Lower leg skin (tissue), 4 donors: ENCODE data around the gene RAB11A. TPM values are rescaled to one million over a fixed set of nuclear protein-coding genes. Genes with fewer than 3 reads are reported as not detected.

ENCODE experiments used
- DNase-seq, 2 donors: peaks; one replicate each; pipeline ENCODE4 v3.0.0-alpha.2; 2019; ENCODE audit warnings: low spot score in 2 of 2
- H3K4me3 ChIP-seq: fragments of 200-600 bp; sonication (generic); 2 replicates; pipeline ENCODE4 v1.5.1; 2017; ENCODE audit warnings: mild to moderate bottlenecking, low read depth; ENCODE audit not compliant: poor library complexity, severe bottlenecking
- CTCF ChIP-seq, 3 donors: fragments of 450-650 bp; IDR thresholded peaks; one replicate each; pipeline ENCODE4 v1.5.1; 2016; ENCODE audit warnings: antibody characterized with exemption in 3 of 3, mild to moderate bottlenecking in 3 of 3, moderate library complexity in 2 of 3
- POLR2A ChIP-seq, 2 donors: fragments of 450-650 bp; IDR thresholded peaks; one replicate each; pipeline ENCODE4 v1.6.1; 2016 to 2017; ENCODE audit warnings: antibody characterized with exemption in 2 of 2, mild to moderate bottlenecking in 1 of 2, moderate library complexity in 1 of 2
- whole genome bisulfite sequencing, 2 donors: methylation state at CpG; one replicate each; pipeline ENCODE4 v1.1.5; 2018; 5-methylcytosine and 5-hydroxymethylcytosine counted together
- intact Hi-C: fragments of 100-400 bp; cut with DNase I; formaldehyde crosslinking; loops from one replicate; pipeline ENCODE4 v1.15.0; 2023; ENCODE audit warnings: low total_unique reads
- total RNA-seq, 4 donors: library from RNA; depleted of rRNA; stranded (reverse); fragments of >200 nt; gene quantifications; one replicate each; pipeline ENCODE4 v1.1.0, GENCODE V29; 2016

The RAB11A gene
- total RNA-seq, 4 donors from 2014 or later = 451 to 676 (median 466) TPM

GRCh38 chr15:65839354-65839901 lies 29.9 kb upstream of the RAB11A start:
- intact Hi-C loops = no loop called here
- DNase-seq = no peak
- TF ChIP-seq CTCF (IDR thresholded peaks at IDR 0.05) (no peak), POLR2A (IDR thresholded peaks at IDR 0.05) (no peak)
- WGBS, 2 donors = 86 to 88% methylated on average over 5 of the region's 5 CpGs
- no peak overlapping the region for H3K4me3 ChIP-seq

GRCh38 chr15:65839985-65840384 lies 29.3 kb upstream of the RAB11A start:
- 88 to 89% methylated on average over 4 of the region's 4 CpGs for WGBS, 2 donors
- no peak for DNase-seq
- no peak overlapping the region for H3K4me3 ChIP-seq
- intact Hi-C loops = no loop called here
- no peak for TF ChIP-seq POLR2A (IDR thresholded peaks at IDR 0.05)
- no peak for TF ChIP-seq CTCF (IDR thresholded peaks at IDR 0.05)

GRCh38 chr15:65841121-65841930 lies 28.0 kb upstream of the RAB11A start:
- TF ChIP-seq CTCF (IDR thresholded peaks at IDR 0.05) (no peak), POLR2A (IDR thresholded peaks at IDR 0.05) (no peak)
- no peak overlapping the region for H3K4me3 ChIP-seq
- intact Hi-C loops = no loop called here
- 38 to 39% methylated on average over 11 of the region's 11 CpGs for WGBS, 2 donors
- no peak for DNase-seq

GRCh38 chr15:65845826-65846519 lies 23.3 kb upstream of the RAB11A start:
- no peak overlapping the region for H3K4me3 ChIP-seq
- WGBS, 2 donors = 43 to 47% methylated on average over 9 of the region's 9 CpGs
- DNase-seq = no peak
- intact Hi-C loops = no loop called here
- TF ChIP-seq POLR2A (IDR thresholded peaks at IDR 0.05) (no peak), CTCF (IDR thresholded peaks at IDR 0.05) (no peak)

- TF ChIP-seq CTCF (IDR thresholded peaks at IDR 0.05) = no peak
- no peak for TF ChIP-seq POLR2A (IDR thresholded peaks at IDR 0.05)
- DNase-seq = no peak
- H3K4me3 ChIP-seq = no peak overlapping the region
- intact Hi-C loops = no loop called here
Observed at GRCh38 chr15:65847989-65848388, 21.3 kb upstream of the RAB11A start.
